HG03575 (cell line): ENCODE measurements around the gene ZNF121.
"Not testable (repeated sequence)": the region's sequence is repeated elsewhere in the genome, so short reads cannot be mapped to it uniquely, and the experiment has no call there.

ENCODE experiments used
- ATAC-seq: cut with Tn5 transposase; IDR thresholded peaks from one replicate; pipeline ENCODE4 v1.9.1; 2021; ENCODE audit not compliant: unreplicated experiment, insufficient number of reproducible peaks, low FRiP score; ENCODE audit errors: extremely low read depth

ZNF121 gene

DNA sequence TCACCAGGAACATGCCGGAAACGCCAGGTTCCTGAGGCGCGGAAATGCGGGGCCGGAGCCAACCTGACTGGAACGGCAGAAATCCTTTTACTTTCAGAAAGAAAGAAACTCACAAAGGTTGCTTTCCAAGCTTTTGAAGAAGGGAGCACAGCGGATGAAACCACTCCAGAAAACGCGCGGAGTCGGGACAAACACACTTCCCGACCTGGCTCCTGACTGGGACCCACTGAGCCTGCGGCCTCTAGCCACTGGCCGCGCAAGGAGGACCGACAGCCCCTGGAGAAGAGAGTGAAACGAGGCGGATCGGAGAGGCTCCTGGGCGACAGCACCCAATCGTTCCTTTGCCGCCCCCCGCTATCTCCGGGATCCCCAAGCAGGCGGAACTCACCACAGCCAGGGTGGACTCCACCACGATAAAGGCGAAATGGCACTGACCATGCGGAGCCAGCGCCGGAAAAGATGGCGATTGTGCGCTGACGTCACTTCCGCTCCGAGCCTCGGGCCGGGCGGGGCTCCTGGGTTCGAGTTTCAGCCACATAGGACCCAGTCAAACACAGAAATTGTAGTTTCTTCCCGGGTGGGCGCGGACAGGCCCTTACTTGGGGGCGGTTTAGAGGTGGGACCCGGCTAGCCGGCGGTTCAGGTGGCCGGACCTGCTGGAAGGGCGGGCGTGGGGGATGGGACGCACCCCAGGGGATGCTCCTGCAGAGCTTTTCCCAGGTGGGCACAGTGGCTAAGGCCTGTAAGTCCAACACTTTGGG, at the start of gene ZNF121:
Gene ZNF121, minus strand, starts transcription at position 432 of the 761 bp plus-strand sequence. CDS start 16,407 bp downstream, outside the sequence.
- ATAC-seq = no peak

- ATAC-seq = no peak
Observed at GRCh38 chr19:9627856-9628255, 43.6 kb upstream of the ZNF121 start.

- no peak for ATAC-seq
Observed at GRCh38 chr19:9622531-9622930, 38.2 kb upstream of the ZNF121 start.

DNA sequence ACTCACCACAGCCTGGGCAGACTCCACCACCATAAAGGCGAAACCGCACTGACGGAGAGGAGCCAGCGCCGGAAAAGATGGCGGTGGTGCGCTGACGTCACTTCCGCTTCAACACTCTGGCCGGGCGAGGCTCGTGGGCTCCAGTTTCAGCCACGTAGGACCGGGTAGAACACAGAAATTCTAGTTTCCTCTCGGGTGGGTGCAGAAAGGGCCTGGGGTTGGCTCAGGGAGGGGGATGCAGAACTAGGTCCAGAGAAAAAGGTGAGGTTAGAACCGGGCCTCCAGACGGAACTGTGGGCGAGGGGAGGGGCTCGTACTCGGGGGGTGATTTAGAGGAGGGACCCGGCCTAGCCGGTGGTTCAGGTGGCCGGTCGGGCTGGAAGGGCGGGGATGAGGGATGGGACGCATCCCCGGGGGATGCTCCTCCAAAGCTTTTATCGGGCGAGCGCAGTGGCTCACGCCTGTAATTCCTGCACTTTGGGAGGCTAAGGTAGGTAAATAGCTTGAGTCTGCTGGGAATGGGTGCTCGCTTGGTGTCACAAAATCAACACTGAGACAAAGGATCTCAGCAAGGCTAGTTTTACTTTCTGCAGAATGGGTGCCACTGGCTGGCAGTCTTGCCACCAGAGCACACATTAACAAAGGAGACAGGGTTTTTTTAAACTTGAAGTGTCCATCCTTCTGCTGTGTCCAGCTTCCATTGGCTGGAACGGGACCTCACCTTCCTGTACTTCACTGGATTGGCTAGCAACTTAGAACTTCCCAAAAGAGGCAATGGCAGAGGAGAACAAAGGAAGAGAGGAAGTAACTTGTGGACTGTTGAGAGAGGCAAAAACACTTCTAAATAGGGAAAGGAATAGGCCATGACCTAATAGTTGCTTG, 37.1 kb upstream of the ZNF121 start, which contains the start of gene ZNF561:
Gene ZNF561, minus strand, starts transcription at position 77 of the 882 bp plus-strand sequence. CDS start 1,776 bp downstream, outside the sequence.
- no peak for ATAC-seq

DNA sequence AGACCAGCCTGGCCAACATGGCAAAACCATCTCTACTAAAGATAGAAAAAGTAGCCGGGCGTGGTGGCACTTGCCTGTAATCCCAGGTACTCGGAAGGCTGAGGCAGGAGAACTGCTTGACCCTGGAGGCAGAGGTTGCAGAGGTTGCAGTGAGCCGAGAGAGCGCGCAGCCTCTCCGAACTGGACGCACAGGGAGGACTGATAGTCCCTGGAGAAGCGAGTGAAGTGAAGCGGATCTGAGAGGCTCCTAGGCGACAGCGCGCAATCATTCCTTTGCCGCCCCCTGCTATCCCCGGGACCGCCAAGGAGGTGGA, 36.5 kb upstream of the ZNF121 start:
- no peak for ATAC-seq

DNA sequence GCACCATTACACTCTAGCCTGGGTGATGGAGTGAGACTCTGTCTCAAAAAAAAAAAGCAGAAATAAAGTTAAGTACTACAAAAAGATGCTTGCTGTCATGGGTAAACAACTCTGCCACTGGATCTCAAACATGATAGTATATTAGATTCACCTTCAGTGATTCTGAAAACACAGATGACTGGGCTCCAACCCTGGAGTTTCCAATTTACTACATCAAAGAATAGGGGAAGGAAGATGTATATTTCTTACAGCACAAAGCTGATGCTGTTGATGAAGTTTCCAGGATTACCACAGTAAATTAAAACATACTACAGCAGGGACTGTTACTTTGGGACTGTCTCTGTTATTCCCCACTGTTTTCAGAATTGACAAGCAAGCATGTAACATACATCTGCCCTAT, 31.5 kb upstream of the ZNF121 start:
- no peak for ATAC-seq

DNA sequence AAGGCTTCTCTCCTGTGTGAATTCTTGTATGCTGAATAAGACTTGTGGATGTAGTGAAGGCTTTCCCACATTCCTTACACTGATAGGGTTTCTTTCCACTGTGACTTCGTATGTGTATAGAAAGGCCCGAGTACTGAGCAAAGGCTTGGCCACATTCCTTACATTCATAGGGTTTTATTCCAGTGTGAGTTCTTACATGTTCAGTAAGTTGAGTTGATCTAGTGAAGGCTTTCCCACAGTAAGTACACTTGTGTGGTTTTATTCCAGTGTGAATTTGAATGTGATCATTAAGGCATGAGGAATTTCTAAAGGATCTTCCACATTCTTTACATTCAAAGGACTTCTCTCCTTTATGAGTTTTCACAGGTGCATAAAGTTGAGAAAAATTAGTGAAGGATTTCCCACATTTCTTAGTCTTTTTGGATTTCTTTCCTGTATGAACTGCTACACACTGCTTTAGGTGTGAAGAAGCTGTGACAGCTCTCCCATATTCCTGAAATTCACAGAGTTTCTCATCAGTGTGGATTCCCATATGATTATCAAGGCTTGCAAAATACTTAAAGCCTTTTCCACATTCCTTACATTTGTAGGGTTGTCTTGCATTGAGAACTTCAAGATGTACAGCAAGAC, 26.3 kb upstream of the ZNF121 start:
- no peak for ATAC-seq

DNA sequence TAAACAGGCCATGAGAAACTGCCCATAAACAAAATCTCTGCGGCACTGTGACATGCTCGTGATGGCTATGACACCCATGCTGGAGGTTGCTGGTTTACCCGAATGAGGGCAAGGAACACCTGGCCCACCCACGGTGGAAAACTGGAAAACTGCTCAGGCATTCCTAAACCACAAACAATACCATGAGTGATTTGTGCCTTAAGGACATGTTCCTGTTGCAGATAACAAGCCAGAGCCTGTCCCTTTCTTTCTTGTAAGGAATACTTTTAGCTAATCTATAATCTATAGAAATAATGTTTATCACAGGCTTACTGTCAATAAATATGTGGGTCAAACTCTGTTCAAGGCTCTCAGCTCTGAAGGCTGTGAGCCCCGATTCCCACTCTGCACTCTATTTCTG, 24.6 kb upstream of the ZNF121 start:
- no peak for ATAC-seq

- no peak for ATAC-seq
Observed at GRCh38 chr19:9597027-9597426, 12.7 kb upstream of the ZNF121 start.

DNA sequence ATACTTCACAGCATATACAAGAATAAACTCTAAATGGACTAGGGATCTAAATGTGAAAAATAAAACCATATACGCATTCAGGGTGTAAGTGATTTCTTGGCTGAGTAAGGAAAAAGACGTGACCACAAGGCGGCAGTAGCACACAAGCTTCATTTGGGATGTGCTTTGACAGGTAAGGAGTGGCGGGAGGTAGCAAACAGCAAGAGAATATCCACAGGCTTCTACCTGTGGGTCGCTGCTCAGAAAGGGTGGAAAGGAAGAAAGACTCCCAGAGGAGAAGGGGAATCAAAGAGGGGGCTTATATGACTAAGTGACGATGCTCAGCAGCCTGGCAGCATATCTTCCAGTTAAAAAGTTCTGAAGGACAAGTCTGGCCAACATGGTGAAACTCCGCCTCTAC, 2.5 kb upstream of the ZNF121 start:
- no peak for ATAC-seq

DNA sequence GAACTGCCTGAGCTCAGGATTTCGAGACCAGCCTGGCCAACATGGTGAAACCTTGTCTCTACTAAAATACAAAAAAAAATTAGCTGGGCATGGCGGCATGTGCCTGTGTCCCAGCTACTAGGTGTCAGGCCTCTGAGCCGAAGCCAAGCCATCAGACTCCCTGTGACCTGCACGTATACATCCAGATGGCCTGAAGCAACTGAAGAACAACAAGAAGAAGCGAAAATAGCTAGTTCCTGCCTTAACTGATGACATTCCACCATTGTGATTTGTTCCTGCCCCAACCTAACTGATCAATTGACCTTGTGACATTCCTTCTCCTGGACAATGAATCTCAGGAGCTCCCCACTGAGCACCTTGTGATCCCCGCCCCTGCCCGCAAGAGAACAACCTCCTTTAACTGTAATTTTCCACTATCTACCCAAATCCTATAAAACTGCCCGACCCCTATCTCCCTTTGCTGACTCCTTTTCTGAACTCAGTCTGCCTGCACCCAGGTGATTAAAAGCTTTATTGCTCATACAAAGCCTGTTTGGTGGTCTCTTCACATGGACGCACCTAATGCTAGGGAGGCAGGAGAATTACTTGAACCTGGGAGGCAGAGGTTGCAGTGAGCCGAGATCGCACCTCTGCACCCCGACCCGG, 2.1 kb downstream of the ZNF121 start:
- not testable (repeated sequence) for ATAC-seq

- no peak for ATAC-seq
Observed at GRCh38 chr19:9580728-9581127, 3.6 kb downstream of the ZNF121 start.

GRCh38 chr19:9570255-9570654, 14.0 kb downstream of the ZNF121 start:
- no peak for ATAC-seq

DNA sequence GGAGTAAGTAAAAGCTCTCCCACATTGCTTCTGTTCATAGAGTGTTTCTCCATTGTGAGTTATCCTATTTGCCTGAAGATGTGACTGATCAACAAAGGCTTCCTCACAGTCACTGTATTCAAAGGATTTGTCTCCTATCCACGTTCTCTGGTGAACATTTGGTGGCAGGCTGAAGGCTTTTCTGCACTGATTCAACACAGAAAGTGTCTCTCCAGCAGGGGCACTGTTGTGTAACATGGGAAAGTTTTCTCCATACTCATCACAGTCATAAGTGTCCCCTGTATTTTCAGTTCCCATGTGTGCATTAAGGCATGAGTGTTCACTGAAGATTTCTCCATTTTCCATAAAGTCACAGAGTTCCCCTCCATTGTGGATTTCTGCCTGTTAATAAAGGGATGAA, 17.6 kb downstream of the ZNF121 start:
- ATAC-seq = no peak

DNA sequence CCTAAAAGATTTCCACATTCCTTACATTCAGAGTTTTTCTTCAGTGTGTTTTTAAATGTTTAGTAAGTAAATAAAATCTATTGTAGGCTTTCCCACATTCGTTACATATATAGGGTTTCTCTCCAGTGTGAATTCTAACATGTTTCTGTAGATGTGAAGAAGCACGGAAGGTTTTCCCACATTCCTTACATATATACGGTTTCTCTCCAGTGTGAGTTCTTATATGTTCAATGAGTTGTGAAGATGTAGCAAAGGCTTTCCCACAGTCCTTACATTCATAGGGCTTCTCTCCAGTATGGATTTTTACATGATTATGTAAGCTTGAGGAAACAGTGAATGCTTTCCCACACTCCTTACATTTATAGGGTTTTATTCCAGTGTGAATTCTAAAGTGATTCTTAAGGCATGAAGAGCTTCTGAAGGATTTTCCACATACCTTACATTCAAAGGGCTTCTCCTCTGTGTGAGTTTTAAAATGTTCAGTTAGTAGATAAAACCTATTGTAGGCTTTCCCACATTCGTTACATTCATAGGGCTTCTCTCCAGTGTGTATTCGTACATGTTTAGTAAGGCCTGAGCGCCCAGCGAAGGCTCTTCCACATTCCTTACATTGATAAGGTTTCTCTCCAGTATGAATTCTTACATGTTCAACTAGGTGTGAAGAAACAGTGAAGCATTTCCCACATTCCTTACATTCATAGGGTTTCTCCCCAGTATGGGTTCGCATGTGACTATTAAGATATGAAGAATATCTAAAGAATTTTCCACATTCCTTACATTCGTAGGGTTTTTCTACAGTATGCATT, 18.2 kb downstream of the ZNF121 start:
- ATAC-seq = no peak

DNA sequence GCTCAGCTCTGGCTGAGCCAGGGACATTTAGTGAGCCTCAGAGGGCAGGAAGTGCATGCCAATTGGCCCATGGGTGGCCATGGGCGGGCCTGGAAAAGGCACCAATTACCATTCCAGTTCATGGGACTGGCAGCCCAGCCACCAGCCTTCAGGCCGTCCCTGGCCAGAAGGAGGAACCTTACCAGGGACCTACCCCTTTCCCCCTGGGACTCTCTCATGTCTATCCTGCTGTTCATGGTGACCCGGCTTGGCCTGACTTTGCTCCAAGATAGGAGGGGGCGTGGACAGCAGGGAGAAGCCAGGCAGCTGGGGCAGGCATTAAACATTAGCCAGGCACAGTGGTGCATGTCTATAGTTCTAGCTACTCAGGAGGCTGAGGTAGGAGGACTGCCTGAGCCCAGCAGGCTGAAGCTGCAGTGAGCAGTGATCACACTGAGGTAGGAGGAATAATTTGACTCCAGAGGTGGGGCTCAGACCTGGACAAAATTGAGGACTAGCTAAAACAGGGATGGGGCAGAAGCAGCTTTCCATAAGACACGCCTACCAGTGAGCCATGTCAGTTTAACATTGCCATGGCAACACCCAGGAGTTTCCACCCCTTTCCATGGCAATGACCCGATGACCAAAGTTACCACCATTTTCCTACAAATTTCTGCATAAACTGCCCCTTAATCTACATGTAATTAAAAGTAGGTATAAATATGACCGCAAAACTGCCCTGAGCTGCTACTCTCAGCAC, 31.6 kb downstream of the ZNF121 start:
- no peak for ATAC-seq

DNA sequence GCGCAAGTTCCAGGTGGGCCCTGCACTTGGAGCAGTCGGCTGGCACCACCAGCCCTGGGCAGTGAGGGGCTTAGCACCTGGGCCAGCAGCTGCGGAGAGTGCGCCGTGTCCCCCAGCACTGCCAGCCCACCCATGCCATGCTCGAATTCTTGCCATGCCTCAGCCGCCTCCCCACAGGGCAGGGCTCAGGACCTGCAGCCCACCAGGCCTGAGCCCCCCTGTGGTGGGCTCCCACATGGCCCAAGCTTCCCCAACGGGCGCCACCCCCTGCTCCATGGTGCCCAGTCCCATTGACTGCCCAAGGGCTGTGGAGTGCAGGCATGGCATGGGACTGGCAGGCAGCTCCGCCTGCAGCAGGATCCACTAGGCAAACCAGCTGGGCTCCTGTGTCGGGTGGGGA, 36.4 kb downstream of the ZNF121 start:
- ATAC-seq = no peak

GRCh38 chr19:9541281-9541680, 43.0 kb downstream of the ZNF121 start:
- ATAC-seq = not testable (repeated sequence)
